ENCODE results near the gene RELL2.

The RELL2 gene

DNA sequence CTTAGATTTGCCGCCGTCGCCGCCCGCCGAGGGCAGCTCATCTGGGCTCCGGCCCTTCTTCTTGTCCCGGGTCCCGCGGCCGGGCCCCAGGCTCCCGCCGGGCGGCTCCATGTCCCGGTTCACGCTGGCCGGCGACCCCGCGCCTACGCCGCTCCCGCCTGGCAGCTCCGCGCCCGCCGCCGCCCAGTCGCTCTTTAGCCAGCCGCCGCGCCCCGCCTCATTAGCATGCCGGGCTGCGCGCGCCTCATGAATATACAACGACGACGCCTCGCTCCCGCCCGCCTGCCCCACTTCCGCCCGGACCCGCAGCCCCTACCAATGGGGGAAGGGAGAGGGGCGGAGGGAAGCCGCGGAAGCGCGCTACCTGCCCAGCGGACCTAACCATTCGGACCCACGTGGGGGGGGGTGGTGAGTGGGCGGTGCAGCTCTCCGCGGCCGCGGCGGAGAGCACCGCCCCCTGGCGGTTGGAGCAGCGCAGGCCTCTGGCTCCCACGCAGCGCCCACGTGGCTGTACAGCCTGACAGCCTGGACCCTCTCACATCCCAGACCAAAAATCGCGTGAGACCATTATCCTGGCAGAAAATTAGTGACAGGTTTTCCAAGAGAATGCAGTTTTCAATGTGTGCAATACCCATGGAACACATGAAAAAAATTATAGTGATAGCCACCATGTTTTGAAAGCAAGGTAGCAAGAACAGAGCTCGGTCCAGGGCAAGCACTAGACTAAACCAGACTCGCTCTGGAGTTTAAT, 17.8 kb upstream of the RELL2 start, which contains the start of gene DIAPH1:
TSS of gene DIAPH1 (minus strand) at position 197 of the 751 bp plus-strand sequence. CDS start at position 111, 86 bp downstream.
- DNase-seq (ENCODE audit: insufficient read length, low spot score), result peak; percentile 79
- FAIRE-seq, result peak; percentile 93

- FAIRE-seq, result peak; percentile 82
- DNase-seq (ENCODE audit: insufficient read length, low spot score), result no peak
Measured at GRCh38 chr5:141623186-141623585, 13.6 kb upstream of the RELL2 start.

DNA sequence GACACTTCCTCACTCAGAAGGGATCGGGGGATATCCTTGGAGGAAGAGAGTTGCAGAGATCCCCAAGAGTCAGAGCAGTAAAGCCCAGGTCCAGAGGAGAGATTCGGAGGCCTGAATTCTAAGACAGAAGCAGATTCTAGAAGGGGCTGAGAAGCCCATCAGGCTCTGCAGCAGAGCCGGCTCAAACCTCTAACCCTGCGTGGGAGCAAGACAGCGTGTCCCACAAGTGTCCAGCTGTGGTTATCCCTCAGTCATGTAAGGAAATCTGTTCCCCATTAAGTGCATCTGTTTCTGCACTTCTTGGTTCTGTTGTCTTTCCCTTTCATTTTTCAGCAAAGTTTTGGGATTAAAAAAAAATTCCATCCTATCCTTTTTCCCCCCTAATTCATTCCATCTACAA, 13.2 kb upstream of the RELL2 start:
- DNase-seq (ENCODE audit: insufficient read length, low spot score) (no peak), FAIRE-seq (no peak)

DNA sequence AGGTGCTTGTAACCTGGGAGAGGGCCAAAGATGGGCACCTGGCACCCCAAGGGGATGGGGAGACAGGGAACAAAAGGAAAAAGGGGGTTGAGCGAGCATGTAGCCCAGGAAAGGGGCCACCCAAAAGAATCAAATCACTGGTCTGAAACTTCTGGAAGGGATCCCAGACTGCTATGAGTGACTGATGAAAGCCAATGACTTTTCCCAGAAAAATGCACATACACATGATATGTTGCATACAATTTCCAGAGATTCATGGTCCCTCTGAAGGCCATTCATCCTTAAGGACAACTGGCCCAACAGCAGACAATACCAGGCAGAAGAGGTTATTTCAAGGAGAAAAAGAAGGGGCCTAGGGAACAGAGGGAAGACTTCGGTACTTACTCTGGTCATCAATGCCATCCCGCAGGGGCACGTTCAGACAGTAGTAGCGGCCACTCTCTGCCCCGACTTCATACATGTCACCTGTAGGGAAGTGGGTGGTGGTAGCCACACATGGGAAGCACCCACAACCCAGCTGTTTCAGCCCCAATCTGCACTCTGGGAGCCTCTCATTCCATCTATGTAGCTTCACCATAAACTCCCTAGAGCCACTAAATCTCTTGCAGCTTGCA, 8.5 kb upstream of the RELL2 start:
- FAIRE-seq, result no peak

GRCh38 chr5:141630570-141631140, 6.1 kb upstream of the RELL2 start:
- DNase-seq (ENCODE audit: insufficient read length, low spot score) (no peak), FAIRE-seq (no peak)

More for the DNA sequence above, 8.5 kb upstream of the RELL2 start:
- DNase-seq (ENCODE audit: insufficient read length, low spot score), result no peak

DNA sequence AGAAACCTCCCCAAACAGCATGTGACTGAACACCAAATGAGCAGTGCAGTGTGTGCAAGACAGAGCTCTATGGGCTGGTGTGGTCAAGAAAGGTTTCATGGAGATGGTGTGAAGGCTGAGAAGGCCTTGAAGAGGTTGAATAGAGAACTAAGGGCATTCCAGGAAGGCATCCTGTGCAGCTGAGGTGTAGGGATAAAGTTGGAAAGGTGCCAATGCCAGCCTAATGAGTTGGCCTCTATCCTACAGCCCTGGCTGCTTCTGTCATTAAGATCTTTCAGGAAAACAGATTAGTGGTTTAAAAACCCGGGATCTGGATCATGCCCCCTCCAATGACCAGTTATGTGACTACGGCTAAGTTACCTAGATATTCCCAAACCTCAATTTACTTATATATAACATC, 4.1 kb upstream of the RELL2 start:
- DNase-seq (ENCODE audit: insufficient read length, low spot score) (no peak), FAIRE-seq (no peak)

DNA sequence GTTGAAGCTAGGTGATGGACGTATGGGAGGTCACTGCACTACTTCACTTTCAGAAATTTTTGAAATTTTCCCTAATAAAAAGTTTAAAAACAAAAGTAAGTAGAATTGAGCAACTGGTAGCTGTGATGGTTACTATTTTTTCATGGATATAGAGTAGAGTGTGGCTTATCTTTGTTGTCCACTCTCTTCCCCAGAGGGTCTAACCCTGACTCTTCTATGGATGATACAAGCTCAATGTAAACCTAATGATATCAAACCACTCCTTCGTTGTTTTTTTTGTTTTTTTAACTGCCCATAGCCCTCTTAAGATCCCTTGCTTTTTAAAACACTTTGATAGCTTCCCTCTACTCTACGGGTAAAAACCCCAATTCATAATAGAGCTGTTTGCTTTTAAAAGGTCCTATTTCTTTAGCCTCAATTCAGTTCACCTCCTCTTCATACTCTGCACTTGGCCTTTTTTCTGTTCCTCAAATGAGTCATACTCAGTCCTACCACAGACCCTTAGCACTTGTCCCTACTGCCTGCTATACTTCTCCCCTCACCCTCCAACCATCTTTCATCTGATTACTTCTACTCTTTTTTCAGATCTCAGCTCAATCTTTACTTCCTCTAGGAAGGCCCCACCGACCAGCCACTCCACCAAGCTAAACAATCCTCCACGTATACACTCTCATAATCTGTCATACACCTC, 2.8 kb upstream of the RELL2 start:
- peak; percentile 52 for DNase-seq (ENCODE audit: insufficient read length, low spot score)
- FAIRE-seq, result peak; percentile 78

DNA sequence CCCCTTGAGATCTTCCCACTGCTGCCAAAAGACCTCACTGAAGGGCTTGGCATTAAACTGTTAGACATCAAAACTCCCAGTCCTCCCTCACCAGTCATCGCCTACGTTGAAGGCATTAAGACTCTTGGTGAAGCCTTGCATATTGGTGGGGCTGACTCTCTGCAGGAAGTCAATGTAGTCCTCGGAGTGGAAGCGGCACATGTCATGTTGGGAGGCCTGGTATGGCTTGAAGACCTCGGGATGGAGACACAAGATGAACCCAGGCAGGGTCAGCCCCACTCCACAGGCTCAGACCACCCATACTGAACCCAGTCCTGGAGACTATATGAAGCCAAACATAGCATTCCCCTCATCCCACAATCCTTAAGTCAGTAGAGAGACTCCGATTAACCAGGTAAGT, 2.1 kb upstream of the RELL2 start:
- FAIRE-seq (no peak), DNase-seq (ENCODE audit: insufficient read length, low spot score) (no peak)

GRCh38 chr5:141635646-141636045, 1.2 kb upstream of the RELL2 start:
- FAIRE-seq, result no peak
- DNase-seq (ENCODE audit: insufficient read length, low spot score), result no peak

DNA sequence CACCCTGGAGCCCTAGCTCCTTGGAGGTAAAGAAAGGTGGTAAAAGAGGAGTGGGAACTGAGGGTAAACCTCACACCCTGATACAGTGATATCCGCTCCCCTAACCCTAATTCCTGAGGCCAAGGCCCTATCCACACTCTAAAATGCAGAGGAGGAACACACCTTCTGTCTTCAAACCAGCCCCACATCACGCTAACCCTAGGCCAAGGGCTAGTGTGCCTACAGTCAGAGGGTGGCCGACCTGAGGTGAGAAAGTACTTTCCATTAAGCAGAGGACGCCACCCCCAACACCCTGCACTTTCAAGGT, 738 bp upstream of the RELL2 start:
- no peak for DNase-seq (ENCODE audit: insufficient read length, low spot score)
- FAIRE-seq, result no peak

- FAIRE-seq (no peak), DNase-seq (ENCODE audit: insufficient read length, low spot score) (no peak)
Measured at GRCh38 chr5:141637123-141637766, 448 bp downstream of the RELL2 start.

GRCh38 chr5:141637767-141638419, 1.1 kb downstream of the RELL2 start:
- DNase-seq (ENCODE audit: insufficient read length, low spot score) (peak; percentile 32), FAIRE-seq (peak; percentile 87)

DNA sequence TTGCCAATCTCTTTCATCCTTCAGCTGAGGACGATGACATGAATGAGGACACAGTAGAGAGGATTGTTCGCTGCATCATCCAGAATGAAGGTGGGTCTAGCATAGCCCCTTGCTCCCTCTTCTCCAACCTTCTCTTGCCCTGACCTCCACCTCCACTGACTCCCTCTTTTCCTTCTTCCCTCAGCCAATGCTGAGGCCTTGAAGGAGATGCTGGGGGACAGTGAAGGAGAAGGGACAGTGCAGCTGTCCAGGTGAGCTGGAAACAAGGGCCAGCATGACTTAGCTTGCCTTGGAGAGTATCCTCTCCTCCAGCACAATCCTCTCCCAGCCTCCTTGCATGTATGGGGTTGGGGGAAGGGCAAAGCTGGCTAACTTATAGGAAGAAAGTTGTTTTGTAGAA, 2.0 kb downstream of the RELL2 start:
- FAIRE-seq, result no peak

GRCh38 chr5:141639357-141640050, 2.7 kb downstream of the RELL2 start:
- FAIRE-seq (no peak), DNase-seq (ENCODE audit: insufficient read length, low spot score) (no peak)

More for the DNA sequence above, 2.0 kb downstream of the RELL2 start:
- no peak for DNase-seq (ENCODE audit: insufficient read length, low spot score)

DNA sequence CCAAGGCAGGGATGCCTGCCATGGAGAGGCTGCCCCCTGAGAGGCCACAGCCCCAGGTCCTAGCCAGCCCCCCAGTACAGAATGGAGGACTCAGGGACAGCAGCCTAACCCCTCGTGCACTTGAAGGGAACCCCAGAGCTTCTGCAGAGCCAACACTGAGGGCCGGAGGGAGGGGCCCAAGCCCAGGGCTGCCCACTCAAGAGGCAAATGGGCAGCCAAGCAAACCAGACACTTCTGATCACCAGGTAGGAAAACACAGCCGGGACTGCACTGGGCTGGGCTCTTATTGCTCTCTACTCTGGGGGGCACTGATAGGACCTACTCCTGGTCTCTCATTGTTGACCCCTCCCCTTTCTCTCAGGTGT, 3.2 kb downstream of the RELL2 start:
- no peak for DNase-seq (ENCODE audit: insufficient read length, low spot score)
- no peak for FAIRE-seq

DNA sequence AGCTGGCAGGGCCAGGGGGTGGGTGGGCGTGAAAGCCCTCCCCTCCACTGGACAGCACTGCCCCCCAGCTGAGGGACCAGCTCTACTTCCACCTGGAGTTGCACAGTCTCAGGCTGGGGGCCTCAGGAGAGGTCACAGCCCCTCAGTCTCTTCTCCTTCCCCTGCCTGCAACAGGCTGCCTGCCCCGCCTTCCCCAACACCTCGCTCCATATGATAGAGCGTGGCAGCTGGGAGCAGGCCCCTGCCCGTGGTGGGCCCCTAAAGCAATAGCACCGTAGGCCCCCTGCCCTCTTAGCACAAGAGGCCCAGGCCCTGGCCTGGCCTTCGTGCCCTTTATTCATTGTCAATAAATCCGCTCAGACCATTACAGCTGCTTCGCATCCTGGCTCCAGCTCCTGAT, 3.9 kb downstream of the RELL2 start:
- FAIRE-seq, result no peak
- no peak for DNase-seq (ENCODE audit: insufficient read length, low spot score)

DNA sequence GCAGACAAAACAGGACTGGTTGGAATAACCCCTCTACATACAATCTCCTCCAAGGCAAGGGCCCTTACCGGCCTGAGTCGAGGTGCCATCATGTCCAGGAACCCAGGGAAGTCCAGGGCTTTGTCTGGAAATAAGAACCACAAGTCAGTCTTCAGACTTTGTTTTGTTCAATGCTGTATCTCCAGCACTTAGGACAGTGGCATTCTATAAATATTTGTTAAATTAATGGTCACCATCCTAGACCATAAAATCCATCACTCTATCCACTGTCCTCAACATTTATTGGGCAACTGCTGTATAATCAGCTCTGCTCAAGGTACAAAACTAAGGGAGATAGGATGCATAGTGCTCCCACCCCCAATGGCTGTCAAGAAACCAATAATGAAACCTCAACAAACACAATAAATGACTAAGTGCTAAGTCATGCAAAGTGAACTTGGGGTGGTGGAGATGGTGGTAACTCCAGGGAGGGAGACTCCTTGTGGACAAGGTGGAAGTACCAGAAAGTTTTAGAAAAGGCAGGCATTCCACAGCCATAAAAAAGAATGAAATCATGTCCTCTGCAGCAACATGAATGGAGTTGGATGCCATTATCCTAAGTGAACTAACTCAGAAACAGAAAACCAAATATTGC, 5.0 kb downstream of the RELL2 start:
- no peak for DNase-seq (ENCODE audit: insufficient read length, low spot score)
- FAIRE-seq, result peak; percentile 81

GRCh38 chr5:141646026-141646425, 9.2 kb downstream of the RELL2 start:
- FAIRE-seq (no peak), DNase-seq (ENCODE audit: insufficient read length, low spot score) (no peak)

DNA sequence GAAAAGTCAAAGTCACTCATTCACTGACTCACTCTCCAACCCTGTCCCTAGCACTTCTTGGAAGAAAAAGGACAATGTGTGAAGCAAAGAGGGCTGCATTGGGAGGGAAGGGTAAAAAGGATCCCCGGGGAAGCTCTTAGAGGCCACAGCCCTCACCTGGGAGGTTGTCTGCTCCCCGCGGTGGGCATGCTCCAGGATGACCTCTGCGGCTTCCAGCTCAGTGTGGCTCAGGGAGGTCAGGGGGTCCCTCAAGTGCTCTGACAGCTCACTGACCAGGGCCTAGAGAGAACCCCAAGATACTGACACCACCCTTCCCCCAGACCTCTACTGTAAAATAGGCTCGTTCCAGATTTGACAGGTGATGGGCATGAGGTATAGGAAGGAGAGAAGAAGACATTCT, 10.4 kb downstream of the RELL2 start:
- FAIRE-seq (no peak), DNase-seq (ENCODE audit: insufficient read length, low spot score) (no peak)

DNA sequence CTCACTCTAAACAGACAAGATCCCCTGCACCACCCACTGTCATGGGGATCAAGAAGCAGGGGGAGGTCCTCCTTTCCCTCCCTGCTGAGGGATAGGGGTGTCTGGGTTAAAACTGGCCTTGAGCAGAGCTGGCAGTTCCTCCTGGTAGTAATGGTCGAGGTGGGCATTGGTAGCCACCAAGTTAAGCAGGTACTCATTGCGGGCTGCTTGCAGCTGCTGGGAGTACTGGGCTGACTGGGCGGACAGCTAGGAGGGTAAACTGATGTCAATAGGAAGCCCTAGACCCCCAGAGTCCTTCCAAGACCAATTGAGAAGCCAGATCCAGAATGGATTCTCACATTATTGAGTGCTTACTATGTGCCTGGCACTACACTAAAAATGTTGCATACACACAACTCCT, 11.1 kb downstream of the RELL2 start:
- FAIRE-seq, result no peak
- DNase-seq (ENCODE audit: insufficient read length, low spot score), result no peak

Measured in GM19239 (cell line).